GM18499 (cell line): ENCODE data around the gene CDSN.
A peak's percentile ranks its signal among the peaks of the same experiment; 100 is the strongest.
"Not testable (repeated sequence)": the region's sequence is repeated elsewhere in the genome, so short reads cannot be mapped to it uniquely, and the experiment has no call there.

Source experiments
- ATAC-seq: cut with Tn5 transposase; IDR thresholded peaks from one replicate; pipeline ENCODE4 v1.9.1; 2021; ENCODE audit warnings: moderate number of reproducible peaks; ENCODE audit not compliant: insufficient read depth, unreplicated experiment

CDSN gene, protein sequence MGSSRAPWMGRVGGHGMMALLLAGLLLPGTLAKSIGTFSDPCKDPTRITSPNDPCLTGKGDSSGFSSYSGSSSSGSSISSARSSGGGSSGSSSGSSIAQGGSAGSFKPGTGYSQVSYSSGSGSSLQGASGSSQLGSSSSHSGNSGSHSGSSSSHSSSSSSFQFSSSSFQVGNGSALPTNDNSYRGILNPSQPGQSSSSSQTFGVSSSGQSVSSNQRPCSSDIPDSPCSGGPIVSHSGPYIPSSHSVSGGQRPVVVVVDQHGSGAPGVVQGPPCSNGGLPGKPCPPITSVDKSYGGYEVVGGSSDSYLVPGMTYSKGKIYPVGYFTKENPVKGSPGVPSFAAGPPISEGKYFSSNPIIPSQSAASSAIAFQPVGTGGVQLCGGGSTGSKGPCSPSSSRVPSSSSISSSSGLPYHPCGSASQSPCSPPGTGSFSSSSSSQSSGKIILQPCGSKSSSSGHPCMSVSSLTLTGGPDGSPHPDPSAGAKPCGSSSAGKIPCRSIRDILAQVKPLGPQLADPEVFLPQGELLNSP

DNA sequence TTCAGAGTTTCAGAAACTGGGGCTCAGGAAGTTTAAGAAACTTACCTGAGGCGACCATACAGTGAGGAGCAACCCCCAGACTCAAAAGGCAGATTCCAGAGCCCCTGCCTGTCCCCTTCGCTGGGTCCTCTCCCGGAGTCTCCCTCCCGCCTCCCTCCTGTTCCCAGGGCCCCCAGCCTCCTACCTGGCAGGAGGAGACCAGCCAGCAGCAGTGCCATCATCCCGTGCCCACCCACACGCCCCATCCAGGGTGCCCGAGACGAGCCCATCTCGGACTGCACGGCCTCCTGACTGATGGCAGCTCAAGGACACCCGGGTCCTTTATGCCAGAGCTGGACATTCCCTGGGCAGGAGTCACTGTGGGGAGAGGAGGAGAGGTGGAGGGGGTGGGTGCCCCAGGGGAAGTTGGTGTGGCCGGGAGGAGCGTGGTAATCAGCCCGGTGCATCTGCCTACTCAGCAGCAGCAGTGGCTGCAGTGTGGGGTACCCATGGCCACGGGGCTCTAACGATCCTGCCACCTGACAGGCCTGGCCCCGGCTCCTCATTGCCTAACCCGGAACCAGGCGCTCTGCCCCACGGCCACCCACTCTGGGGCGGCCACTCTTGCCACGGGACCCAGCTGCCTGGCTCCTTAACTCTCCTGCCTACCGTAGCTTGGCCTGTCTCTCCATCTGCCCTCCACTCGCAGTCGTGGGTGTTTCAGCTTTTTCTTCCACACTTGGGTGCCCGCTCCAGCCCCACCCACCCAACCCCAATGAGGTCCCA is at the start of gene CDSN:
Gene CDSN, minus strand, starts transcription at position 296 of the 765 bp plus-strand sequence. Its CDS starts 27 bp downstream, at position 269.
- ATAC-seq: no peak

DNA sequence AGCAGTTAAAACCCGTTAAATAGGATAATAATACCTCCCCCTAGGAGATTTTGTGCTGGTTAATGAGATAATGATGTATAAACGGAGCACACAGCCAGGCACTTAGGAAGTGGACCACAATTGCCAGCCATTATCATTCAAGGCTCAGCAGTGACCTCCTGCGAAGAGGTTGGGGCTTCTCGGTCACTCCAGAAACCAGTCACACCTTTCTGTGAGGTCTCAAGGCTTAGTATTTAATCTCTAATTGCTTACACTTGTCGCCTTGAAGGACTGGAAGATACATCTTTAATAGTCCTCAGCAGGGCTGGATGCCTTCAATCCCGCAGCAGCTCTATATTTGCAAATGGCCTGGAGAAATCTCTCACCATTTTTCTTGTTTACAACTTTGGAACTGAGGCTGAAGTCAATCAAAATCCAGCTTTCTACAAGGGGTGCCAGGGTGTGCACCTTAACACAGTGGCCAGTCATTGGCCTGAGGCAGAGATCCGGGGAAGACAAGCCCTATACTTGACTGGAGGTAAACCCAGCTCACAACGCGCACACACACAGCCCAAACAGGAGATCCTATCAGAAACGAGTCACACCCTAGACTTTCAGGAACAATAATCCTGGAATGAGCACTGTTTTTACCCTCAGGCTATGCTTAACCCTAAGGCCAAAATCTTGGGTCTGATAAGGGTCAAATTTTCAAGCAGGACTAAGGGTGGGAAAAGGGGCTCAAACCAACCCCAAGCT is 49.0 kb upstream of the CDSN start:
- no peak for ATAC-seq

DNA sequence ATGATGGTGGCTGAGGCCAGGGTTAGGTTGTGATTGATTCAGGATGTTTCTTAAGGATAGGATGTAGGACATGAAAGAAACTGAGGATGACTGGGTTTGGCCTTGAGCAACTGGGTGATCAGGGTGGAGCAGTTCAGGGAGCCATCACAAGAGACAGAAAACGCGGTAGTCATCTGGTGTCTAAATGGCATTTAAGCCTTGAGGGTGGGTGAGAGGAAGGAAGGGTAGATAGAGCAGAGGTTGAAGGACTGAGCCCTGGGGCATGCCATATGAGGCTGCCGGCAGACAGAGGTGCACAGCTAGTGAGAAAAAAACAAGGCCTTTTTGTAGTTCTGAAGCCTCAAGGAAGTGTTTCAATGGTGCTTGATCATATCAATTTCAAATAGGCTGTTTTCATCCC is 48.4 kb upstream of the CDSN start:
- ATAC-seq: no peak

DNA sequence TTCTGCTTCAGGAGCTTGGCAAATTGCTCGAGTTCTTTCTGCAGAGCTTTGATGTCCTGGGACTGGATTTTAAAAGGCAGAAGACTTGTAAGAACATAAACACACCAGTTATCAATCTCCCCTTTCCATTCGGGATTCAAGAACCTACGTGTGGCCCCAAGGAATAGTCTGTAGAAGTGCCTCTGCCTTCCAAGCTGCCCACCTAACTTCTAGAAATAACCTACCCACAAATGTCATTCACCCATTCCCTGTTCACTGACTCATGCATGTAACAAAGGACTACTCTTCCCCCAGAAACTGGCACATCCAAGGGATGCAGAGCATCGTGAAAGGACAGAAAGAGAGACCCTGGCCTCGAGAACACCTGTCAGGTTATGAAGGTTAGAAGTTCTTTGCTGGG is 45.7 kb upstream of the CDSN start:
- ATAC-seq: no peak

DNA sequence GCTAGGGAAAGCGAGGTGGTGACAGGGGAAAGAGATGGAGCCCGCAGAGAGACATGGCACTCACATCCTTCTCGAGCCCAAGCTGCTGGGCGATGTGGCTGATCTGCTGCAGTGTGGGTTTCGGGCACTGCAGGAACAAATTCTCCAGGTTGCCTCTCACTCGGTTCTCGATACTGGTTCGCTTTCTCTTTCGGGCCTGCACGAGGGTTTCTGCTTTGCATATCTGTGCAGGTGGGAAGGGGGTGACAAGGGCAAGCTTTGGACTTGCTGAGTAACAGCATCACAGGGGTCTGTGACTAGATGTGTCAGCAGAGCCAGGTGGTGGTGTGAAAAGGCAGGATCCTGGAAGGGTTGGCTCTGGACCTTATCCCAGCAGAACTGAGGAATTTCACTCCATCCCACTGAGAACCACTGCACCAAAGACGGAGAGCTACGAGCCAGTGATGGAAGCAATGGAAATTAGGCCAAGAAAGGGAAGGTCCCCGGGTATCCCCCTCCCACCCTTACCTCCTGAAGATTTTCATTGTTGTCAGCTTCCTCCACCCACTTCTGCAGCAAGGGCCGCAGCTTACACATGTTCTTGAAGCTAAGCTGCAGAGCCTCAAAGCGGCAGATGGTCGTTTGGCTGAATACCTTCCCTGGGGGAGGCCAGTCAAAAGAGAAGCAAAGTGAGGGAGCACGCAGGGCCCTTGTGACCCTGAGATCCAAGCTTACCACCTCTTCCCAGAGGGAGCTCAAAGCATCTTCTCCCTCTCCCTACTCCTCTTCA is 45.0 kb upstream of the CDSN start:
- not testable (repeated sequence) for ATAC-seq

DNA sequence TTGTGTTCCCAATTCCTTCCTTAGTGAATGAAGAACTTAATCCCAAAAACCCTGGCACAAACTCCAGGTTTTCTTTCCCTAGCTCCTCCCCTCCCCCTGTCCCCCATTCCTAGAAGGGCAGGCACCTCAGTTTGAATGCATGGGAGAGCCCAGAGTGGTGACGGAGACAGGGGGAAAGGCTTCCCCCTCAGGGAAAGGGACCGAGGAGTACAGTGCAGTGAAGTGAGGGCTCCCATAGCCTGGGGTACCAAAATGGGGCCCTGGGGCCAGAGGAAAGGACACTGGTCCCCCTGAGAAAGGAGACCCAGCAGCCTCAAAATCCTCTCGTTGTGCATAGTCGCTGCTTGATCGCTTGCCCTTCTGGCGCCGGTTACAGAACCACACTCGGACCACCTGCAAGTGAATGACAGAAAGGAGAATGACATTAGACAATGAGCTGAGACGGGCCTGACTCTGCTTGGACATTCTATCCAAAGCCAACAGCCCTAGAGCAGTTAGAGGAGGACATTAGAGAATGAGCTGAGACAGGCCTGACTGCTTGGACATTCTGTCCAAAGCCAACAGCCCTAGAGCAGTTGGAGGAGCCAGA is 44.3 kb upstream of the CDSN start:
- not testable (repeated sequence) for ATAC-seq

DNA sequence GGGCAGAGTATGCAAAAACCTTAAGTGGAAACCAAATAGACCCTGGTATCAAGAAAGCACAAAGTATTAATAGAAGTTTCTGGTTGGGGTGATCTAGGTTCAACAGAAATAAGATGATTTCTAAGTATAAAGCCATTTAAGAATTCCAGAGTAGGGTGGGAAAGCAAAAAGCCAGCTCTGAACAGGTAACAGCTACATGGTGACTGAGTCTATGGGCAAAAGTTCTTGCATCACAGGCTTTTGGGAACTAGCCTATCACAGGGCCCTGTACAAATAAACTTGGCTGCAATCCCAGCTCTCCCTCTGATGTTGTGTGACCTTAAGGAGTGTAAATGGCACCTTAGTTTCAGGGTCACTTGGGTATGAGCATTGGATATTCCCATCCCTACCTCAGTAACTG is 43.7 kb upstream of the CDSN start:
- no peak for ATAC-seq

DNA sequence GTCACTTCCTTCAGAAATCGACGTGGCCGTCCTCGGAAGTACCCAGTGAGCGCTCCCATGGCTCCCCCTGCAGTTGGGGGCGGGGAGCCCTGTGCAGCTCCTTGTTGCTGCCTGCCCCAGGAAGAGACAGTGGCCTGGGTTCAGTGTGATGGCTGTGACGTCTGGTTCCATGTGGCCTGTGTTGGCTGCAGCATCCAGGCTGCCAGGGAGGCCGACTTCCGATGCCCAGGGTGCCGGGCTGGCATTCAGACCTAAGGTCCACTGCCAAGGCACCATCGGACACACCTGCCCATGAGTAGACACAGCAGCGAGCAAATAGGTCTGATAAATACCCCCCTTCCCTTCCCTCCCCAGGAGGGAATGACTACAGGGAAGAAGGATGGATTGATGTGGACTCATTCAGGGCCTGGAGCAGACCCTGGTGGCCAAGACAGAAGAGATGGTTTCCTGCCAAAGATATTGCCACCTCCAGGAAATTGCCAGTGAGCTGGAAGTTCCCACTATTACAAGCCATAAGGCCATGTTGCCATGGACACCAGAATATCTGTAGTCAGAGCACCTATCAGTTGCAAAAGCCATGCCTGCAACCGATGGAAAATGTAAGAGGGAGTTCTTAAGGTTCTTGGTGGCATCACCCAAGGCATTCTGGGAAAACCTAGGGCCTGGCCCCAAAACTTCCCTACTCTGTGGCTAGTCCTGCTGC is 42.4 kb upstream of the CDSN start:
- no peak for ATAC-seq

DNA sequence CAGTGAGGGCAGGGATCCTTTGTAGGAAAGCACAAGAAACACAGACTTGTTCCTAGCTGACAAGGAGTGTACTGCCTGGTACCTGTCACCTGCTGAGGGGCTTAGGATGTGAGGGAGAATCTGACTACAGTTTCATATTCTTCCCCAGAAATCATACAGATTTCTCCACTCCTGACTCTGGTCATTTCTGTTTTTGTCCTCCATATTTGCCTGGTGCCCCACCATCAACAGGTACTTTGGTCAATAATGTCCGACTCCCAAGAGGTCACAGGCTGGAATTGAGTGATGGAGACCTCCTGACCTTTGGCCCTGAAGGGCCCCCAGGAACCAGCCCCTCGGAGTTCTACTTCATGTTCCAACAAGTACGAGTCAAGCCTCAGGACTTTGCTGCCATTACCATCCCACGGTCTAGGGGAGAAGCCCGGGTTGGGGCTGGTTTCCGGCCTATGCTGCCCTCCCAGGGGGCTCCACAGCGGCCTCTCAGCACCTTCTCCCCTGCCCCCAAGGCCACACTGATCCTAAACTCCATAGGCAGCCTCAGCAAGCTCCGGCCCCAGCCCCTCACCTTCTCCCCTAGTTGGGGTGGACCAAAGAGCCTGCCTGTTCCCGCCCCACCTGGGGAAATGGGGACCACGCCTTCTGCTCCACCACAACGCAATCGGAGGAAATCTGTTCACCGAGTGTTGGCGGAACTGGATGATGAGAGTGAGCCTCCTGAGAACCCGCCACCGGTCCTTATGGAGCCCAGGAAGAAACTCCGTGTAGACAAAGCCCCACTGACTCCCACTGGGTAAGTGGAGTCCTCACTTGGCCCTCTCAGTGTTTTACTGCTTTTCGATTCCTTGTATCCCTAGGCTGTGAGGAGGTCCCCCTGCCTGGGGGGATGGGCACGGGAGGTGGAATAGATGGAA is 41.2 kb upstream of the CDSN start:
- ATAC-seq: no peak

DNA sequence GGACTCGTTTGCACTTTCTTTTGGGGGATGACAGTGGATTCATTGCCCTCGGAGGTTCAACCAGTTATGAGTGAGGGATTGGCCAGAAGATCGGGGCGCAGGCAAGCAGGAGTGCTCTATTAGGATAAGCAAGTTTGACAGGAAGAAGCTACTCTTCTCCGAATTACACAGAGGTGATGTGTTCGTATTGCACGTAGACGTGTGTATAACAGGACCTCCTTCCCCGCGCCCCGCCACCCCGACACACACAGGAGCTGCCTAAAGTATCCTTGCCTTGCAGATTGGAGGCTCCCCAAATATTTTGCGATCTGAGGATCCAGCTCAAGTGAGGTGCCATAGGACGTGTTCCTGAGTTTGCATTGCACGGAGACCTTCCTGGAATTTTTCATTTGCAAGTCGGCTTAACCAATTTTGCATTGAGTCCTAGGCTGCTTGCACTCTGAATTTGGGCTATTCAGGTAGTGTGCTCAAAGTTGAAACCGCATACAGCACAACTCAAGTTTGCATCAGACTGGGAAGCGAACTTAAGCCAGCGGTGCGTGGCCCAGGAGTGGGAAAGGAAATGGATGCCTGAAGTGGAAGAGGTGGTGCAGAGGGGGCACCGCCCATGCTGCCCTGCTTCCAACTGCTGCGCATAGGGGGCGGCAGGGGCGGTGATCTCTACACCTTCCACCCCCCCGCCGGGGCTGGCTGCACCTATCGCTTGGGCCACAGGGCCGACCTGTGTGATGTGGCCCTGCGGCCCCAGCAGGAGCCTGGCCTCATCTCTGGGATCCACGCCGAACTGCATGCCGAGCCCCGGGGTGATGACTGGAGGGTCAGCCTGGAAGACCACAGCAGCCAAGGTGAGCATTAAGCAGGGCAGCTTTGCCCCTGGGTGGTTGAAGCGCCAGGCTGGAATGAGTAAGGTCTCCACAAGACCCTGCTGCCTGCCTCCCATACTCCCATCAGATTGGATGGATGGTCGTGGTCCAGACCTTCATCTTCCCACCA is 38.9 kb upstream of the CDSN start:
- no peak for ATAC-seq

DNA sequence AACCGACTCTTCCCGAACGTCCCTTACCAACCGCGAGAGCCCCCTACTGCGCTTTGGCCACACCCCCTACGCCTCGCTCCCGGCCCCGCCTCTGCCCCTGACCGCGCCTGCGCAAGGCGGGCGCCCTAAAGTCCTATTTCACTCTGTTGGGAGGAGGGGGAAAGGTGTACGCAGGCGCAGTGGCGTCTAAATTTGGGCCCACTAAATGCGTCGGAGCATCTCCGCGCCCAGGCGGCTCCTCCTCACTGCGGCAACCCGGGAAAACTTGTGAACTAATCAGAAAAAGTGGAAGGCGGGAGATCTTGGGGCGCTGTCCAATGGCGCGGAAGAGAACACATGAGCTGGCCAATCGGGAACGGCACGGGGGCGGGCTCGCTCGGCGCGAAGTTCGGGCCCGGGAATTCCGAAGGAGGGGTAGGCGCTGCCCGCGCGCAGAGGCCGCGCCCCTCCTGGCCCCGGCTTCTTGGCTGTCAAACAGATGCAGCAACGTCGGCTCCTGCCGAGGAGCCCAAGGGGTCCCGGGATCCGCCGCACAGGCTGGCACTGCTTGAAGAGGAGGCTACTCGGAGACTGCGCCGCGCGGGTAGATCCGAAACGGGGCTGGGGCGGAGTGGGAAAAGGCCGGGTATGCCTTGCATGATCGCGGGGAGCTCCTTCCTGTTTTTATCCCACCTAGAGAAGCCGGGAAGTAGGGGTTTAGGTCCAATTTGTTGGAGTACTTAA is 38.1 kb upstream of the CDSN start, which contains the start of gene TCF19:
Gene TCF19, plus strand, starts transcription at position 450 of the 723 bp plus-strand sequence. CDS start 881 bp downstream, outside the sequence.
- peak; percentile 80 for ATAC-seq

DNA sequence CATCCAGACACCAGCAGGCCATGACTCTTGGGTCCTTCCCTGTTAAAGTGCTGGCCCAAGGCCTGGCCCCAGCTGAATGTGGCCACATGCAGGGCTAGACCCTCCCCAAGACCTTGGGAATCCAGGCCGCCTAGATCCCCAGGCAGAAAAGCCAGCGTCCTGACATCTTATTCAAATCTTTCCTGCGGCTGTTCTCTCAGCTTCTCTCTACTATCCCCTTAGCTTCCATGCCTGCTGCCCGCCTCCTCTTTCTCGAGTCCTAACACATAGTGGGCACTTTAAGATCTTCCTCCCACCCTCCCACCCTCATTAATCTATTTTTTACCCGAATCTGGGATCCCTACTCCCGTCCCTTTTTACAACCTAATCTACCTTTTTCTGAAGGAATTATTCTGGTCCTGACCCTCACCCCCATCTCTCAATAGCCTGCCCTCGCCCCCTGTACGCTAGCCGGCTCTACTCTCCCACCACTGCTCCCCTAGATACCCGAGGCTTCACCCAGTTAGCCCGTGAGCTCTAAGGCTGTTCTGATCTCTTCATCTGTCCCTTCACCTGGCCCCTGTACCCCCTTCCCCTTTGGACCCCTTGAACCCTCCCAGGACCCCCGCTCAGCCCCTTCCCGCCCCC is 37.4 kb upstream of the CDSN start, which contains the start of gene CCHCR1:
Gene CCHCR1, minus strand, starts transcription at position 290 of the 627 bp plus-strand sequence. Its CDS starts 202 bp downstream, at position 88.
- ATAC-seq: no peak

DNA sequence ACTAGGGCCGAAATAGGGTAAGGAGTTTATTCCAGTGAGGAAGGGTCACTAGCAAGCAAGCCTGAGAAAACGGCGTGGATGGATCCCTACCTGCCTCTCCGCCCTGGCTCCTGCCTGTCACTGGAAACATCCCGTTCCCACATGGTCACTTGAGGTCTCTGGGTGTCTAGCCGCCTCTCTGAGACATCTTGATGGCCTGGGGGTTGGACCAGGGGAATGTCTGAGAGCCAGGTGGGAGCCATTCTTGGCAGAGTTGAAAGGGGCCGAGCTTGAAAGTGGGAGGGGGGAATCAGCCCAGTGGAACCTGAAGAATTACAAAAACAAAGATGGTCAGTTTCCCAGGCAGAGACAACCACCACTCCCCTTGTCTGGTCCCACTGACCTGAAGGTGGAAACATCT is 36.4 kb upstream of the CDSN start:
- ATAC-seq: no peak

DNA sequence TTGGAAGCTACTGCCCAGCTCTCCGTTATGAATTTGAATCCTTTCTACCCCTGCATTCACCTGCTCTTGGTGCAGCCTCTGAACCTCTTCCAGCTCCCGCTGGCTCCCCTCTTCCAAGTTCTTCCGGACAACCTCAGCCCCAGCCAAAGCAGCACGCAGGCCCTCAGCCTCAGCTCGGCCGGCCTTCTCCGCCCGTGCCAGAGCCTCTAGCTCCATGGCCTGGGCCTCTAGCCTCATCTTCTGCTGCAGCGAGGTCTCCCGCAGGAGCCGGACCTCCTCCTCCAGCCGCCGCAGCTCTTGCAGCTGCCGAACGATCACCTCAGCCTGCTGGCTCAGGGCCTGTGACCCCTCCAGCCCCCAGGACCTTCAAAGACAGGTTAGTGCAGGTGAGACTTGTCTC is 34.2 kb upstream of the CDSN start:
- no peak for ATAC-seq

DNA sequence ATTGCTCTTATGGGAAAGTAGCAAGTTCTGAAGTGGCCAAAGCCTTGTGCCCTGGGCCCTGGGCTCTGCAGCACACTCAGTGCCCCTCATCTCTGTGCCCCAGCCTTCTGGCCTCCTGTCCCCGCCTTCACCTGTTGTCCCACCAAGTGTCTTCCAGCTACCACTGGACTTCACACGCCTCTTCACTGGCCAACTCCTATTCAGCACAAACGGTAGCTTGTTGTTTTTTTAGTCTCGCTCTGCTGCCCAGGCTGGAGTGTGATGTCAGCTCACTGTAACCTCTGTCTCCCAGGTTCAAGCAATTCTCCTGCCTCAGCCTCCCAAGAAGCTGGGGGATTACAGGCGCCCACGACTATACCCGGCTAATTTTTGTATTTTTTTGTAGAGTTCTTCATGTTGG is 32.5 kb upstream of the CDSN start:
- ATAC-seq: no peak
